HepG2 (cell line): ENCODE results near the gene CCDC142.

Source experiments
- FOXM1 ChIP-seq: sonication (generic); formaldehyde crosslinking; IDR thresholded peaks from 2 replicates; pipeline ENCODE4 v1.5.0; 2020; ENCODE audit warnings: missing genetic modification reagents
- POLR2A ChIP-seq, 2 experiments: IDR thresholded peaks; 2 replicates each; pipeline ENCODE4 v1.6.1; 2011; ENCODE audit warnings: low read depth in 2 of 2, low read length in 2 of 2, mild to moderate bottlenecking in 1 of 2, moderate library complexity in 1 of 2; ENCODE audit not compliant: insufficient read depth in 1 of 2

- no peak for TF ChIP-seq POLR2A (IDR thresholded peaks at IDR 0.05; ENCODE audit: insufficient read depth in 1 of 2, low read depth in 2 of 2, low read length in 2 of 2)
- TF ChIP-seq FOXM1 (CRISPR knock-in tag): no peak
These were observed 38.1 kb downstream of the CCDC142 start for GRCh38 chr2:74444498-74445318.
